ENCODE measurements around the gene SOX10.

The SOX10 gene
- long read RNA-seq, donor 1 = 0 reads
- long read RNA-seq, donor 2 = 0 reads
- long read RNA-seq, donor 3 = 0 reads
- long read RNA-seq, donor 4 = 0 reads
- long read RNA-seq, donor 5 = 0 reads
- long read RNA-seq, donor 6 = 0 reads
- long read RNA-seq, donor 7 = 0 reads
- long read RNA-seq, donor 8 = 0 reads

GRCh38 chr22:37983860-37984791 is at the start of gene SOX10:
SOX10 (minus strand) TSS chr22:37984555; CDS start chr22:37983784, 771 bp downstream.
- DNase-seq = no peak

- peak; percentile 57 for DNase-seq
Measured at GRCh38 chr22:38033522-38034277, 49.3 kb upstream of the SOX10 start.

GRCh38 chr22:38032681-38033521 is 48.5 kb upstream of the SOX10 start:
- DNase-seq = no peak

- no peak for DNase-seq
Measured at GRCh38 chr22:38031491-38031890, 47.1 kb upstream of the SOX10 start.

GRCh38 chr22:38030311-38031133 is 46.2 kb upstream of the SOX10 start:
- DNase-seq = no peak

- no peak for DNase-seq
Measured at GRCh38 chr22:38029901-38030300, 45.5 kb upstream of the SOX10 start.

- no peak for DNase-seq
Measured at GRCh38 chr22:38029370-38029769, 45.0 kb upstream of the SOX10 start.

GRCh38 chr22:38028344-38029130 is 44.2 kb upstream of the SOX10 start:
- no peak for DNase-seq

GRCh38 chr22:38027487-38027886 is 43.1 kb upstream of the SOX10 start:
- no peak for DNase-seq

GRCh38 chr22:38026130-38027111 is 42.1 kb upstream of the SOX10 start:
- no peak for DNase-seq

GRCh38 chr22:38025514-38025913 is 41.2 kb upstream of the SOX10 start:
- DNase-seq = no peak

- no peak for DNase-seq
Measured at GRCh38 chr22:38023045-38023444, 38.7 kb upstream of the SOX10 start.

- no peak for DNase-seq
Measured at GRCh38 chr22:38021206-38021605, 36.9 kb upstream of the SOX10 start.

- DNase-seq = no peak
Measured at GRCh38 chr22:38018938-38019827, 34.8 kb upstream of the SOX10 start.

- no peak for DNase-seq
Measured at GRCh38 chr22:38017939-38018885, 33.9 kb upstream of the SOX10 start.

- no peak for DNase-seq
Measured at GRCh38 chr22:38017272-38017920, 33.0 kb upstream of the SOX10 start.
